SK-N-SH (cell line): ENCODE data around the gene DRAP1. TPM values are rescaled to one million over a fixed set of nuclear protein-coding genes. Genes with fewer than 3 reads are reported as not detected.

ENCODE experiments used
- CTCF ChIA-PET: fragments of 300-600, 350-600 bp; formaldehyde crosslinking; extraction: SDS; loops from one replicate; lab custom pipeline; 2021; lab: Yijun Ruan, JAX
- POLR2A ChIA-PET: fragments of 350-600 bp; sonication (Branson Sonifier 250); formaldehyde crosslinking; extraction: SDS; loops from one replicate; lab custom pipeline; 2020; ENCODE audit warnings: antibody characterized with exemption, inconsistent platforms; lab: Yijun Ruan, JAX
- DNase-seq: peaks from one replicate; pipeline ENCODE4 v3.0.0; 2012
- H2AFZ ChIP-seq: fragments of 200-600 bp; sonication (generic); 2 replicates; pipeline ENCODE4 v1.8.1; 2016; ENCODE audit warnings: antibody characterized with exemption, mild to moderate bottlenecking, low read depth
- H3F3A ChIP-seq: fragments of 200-600 bp; sonication (generic); replicated peaks from 2 replicates; pipeline ENCODE3; 2016; ENCODE audit warnings: antibody characterized with exemption, mild to moderate bottlenecking; ENCODE audit not compliant: insufficient read depth
- H3K27ac ChIP-seq, 2 experiments: fragments of 200-500 bp in 1 of 2; fragments of 200-600 bp in 1 of 2; sonication (Bioruptor generic) in 1 of 2; sonication (generic), shearing (Covaris generic) in 1 of 2; 2 replicates each; pipeline versions ENCODE4 v1.5.1 to v1.6.1; 2014 to 2016; ENCODE audit warnings: low read depth in 2 of 2, inconsistent platforms in 1 of 2, low read length in 1 of 2, mild to moderate bottlenecking in 1 of 2, mixed read lengths in 1 of 2
- H3K27me3 ChIP-seq: fragments of 200-600 bp; sonication (generic), shearing (Covaris generic); 2 replicates; pipeline ENCODE4 v1.6.1; 2016; ENCODE audit warnings: mixed run types; ENCODE audit not compliant: insufficient read depth
- H3K36me3 ChIP-seq, 2 experiments: fragments of 200-500 bp in 1 of 2; fragments of 200-600 bp in 1 of 2; sonication (Bioruptor generic) in 1 of 2; sonication (generic) in 1 of 2; replicated peaks in 1 of 2; 2 replicates each; pipeline versions ENCODE3 to v1.5.1; 2014 to 2016; ENCODE audit warnings: low read length in 1 of 2, mild to moderate bottlenecking in 1 of 2; ENCODE audit not compliant: insufficient read depth in 2 of 2, control insufficient read depth in 1 of 2
- H3K4me1 ChIP-seq, 2 experiments: fragments of 200-500 bp in 1 of 2; fragments of 200-600 bp in 1 of 2; sonication (Bioruptor generic) in 1 of 2; sonication (generic), shearing (Covaris generic) in 1 of 2; 2 replicates each; pipeline versions ENCODE4 v1.5.1 to v1.6.1; 2014 to 2016; ENCODE audit warnings: low read depth in 1 of 2, low read length in 1 of 2, mixed run types in 1 of 2; ENCODE audit not compliant: insufficient read depth in 2 of 2, control insufficient read depth in 1 of 2
- H3K4me2 ChIP-seq: fragments of 200-600 bp; sonication (generic), shearing (Covaris generic); 2 replicates; pipeline ENCODE4 v1.6.1; 2017; ENCODE audit warnings: mixed run types
- H3K4me3 ChIP-seq, 2 experiments: fragments of 200-500 bp in 1 of 2; fragments of 200-600 bp in 1 of 2; sonication (Bioruptor generic) in 1 of 2; sonication (generic), shearing (Covaris generic) in 1 of 2; 2 replicates each; pipeline versions ENCODE4 v1.5.1 to v1.8.1; 2014 to 2016; ENCODE audit warnings: low read depth in 2 of 2, inconsistent platforms in 1 of 2, low read length in 1 of 2, mild to moderate bottlenecking in 1 of 2, mixed read lengths in 1 of 2, moderate library complexity in 1 of 2
- H3K79me2 ChIP-seq: fragments of 200-600 bp; sonication (generic); 2 replicates; pipeline ENCODE4 v1.8.1; 2017; ENCODE audit warnings: mild to moderate bottlenecking; ENCODE audit not compliant: insufficient read depth
- H3K9ac ChIP-seq: fragments of 200-600 bp; sonication (generic); 2 replicates; pipeline ENCODE4 v1.6.1; 2017; ENCODE audit warnings: mixed run types
- H3K9me2 ChIP-seq: fragments of 200-600 bp; sonication (generic); 2 replicates; pipeline ENCODE4 v1.6.1; 2017; ENCODE audit warnings: mixed run types
- H3K9me3 ChIP-seq: fragments of 200-600 bp; sonication (generic); 2 replicates; pipeline ENCODE4 v1.6.1; 2017; ENCODE audit warnings: mixed run types, mild to moderate bottlenecking, moderate library complexity
- H4K20me1 ChIP-seq: fragments of 200-600 bp; sonication (generic); 2 replicates; pipeline ENCODE4 v1.6.1; 2017; ENCODE audit warnings: mild to moderate bottlenecking, mixed run types; ENCODE audit not compliant: insufficient read depth
- FOXM1 ChIP-seq: IDR thresholded peaks from 2 replicates; pipeline ENCODE4 v1.4.0; 2012; ENCODE audit warnings: low read depth, mild to moderate bottlenecking
- IRF3 ChIP-seq: fragments of 150-350 bp; IDR thresholded peaks from 2 replicates; pipeline ENCODE4 v1.6.1; 2016; ENCODE audit warnings: mild to moderate bottlenecking, low read depth, low read length
- JUND ChIP-seq: IDR thresholded peaks from 2 replicates; pipeline ENCODE4 v1.4.0; 2012
- MXI1 ChIP-seq: IDR thresholded peaks from 2 replicates; pipeline ENCODE4 v1.6.1; 2012; ENCODE audit warnings: mild to moderate bottlenecking, low read depth, low read length, improper control_type of control experiment
- NRF1 ChIP-seq: IDR thresholded peaks from 2 replicates; pipeline ENCODE4 v1.6.1; 2012; ENCODE audit warnings: low read depth, mild to moderate bottlenecking, low read length
- RFX5 ChIP-seq: IDR thresholded peaks from 2 replicates; pipeline ENCODE4 v1.6.1; 2012; ENCODE audit warnings: mild to moderate bottlenecking, improper control_type of control experiment, low read length
- TAF1 ChIP-seq: IDR thresholded peaks from 2 replicates; pipeline ENCODE4 v1.6.1; 2012; ENCODE audit warnings: low read depth, mild to moderate bottlenecking, low read length, moderate library complexity, borderline replicate concordance
- WGBS: methylation state at CpG from one replicate; pipeline ENCODE4 v1.1.6; 2017; ENCODE audit warnings: low lambda C conversion rate; 5-methylcytosine and 5-hydroxymethylcytosine counted together
- polyA plus RNA-seq, 3 experiments: library from polyadenylated mRNA; depleted of rRNA; stranded (reverse); fragments of >200 nt; gene quantifications; 2 replicates each; pipeline ENCODE4 v1.2.3, GENCODE V29; 2012

DRAP1 gene
- polyA plus RNA-seq, 1 of the 3 experiments (the other 2 are of a cell fraction), result 464 TPM

DNA sequence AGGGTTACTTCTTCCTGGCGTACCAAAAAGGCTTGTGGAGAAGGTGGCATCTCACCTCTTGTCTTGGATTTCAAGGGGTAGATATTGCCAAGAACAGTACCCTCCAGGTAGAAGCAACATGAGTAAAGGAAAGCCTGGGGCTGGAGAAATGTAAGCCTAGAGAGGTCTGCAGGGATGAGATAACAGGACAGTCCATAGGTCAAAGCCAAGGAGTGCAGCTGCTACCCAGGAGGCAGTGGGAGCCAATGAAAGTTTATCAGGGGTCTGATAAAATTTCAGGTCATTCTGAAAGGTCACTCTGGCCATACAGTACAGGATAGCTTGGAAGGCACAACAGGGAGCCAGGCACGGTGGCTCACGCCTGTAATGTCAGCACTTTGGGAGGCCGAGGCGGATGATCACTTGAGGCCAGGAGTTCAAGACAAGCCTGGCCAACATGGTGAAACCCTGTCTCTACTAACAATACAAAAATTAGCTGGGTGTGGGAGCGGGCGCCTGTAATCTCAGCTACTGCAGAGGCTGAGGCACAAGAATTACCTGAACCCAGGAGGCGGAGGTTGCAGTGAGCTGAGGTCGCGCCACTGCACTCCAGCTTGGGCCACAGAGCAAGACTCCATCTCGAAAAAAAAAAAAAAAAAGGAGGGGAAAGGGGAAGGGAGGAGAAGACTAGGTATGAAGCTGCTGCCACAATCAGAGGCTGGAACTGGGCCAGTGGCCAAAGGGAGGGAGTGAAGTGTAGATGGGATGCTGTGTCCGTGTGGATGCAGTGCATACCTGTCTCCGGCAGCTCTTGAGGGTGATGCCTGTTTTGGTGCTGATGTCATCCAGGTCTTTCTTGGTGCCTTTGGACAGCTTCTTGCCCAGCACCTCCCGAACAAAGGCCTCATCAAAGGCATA is 32.2 kb upstream of the DRAP1 start:
- DNase-seq, result no peak
- Histone ChIP-seq H3K79me2 (peaks cover 48% of the 10 kb centered on the region), H3K9ac (peak overlapping the region; percentile 73), H3K9me2 (no peaks in the 10 kb centered on the region), H2AFZ (no peak overlapping the region), H3F3A (peaks cover 50% of the 10 kb centered on the region), H3K27me3 (no peaks in the 10 kb centered on the region), H3K4me3 (peak overlapping the region; percentile 56 to 82), H3K4me2 (peak overlapping the region; percentile 98), H4K20me1 (peaks cover 13% of the 10 kb centered on the region), H3K36me3 (peaks cover 36 to 45% of the 10 kb centered on the region in 2 experiments), H3K9me3 (no peaks in the 10 kb centered on the region), H3K27ac (peak overlapping the region; percentile 80 to 94), H3K4me1 (peaks cover 29 to 41% of the 10 kb centered on the region in 2 experiments)
- 75% methylated on average over 14 of the region's 14 CpGs for WGBS
- TF ChIP-seq RFX5, result no peak
- POLR2A ChIA-PET, result interaction anchor here (0.6 to 1.5 kb wide), 2 partner anchors 27 to 78 kb away, joined by 3 to 5 read pairs; partner anchors contain the start of gene MUS81
- CTCF ChIA-PET, result interaction anchor here (0.5 to 15.2 kb wide), 18 partner anchors 9 to 425 kb away, joined by 3 to 374 read pairs (median 8); partner anchors contain the start of genes CFL1, CTSW, EFEMP2 and FOSL1

DNA sequence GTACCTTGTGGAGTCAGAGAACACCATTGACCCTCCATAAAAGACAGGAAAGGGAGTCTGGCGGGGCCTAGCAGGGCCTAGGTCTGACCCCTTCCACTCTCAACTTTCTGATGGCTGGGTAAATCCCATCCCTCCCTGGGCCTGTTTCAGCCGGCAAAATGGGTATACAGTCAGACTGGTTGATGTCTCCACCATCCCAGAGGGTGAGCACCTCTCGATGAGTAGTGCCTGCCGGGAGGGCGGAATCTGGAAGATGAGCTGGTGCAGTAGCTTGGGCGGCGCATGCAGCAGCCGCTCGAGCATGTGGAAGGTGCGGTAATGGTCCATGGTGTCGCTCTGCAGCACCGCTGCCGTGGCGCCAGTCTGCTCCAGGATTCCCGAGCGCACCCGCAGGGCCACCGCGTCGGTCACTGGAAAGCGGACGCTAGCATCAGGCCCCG is 31.5 kb upstream of the DRAP1 start:
- Histone ChIP-seq H3K27me3 (no peaks in the 10 kb centered on the region), H3K36me3 (peaks cover 39 to 41% of the 10 kb centered on the region in 2 experiments)
- TF ChIP-seq MXI1 (peak; percentile 18; the same call in 1 of the 2 replicates), TAF1 (no peak), JUND (no peak), FOXM1 (no peak), IRF3 (no peak), NRF1 (no peak)
- TF ChIP-seq, all 33 proteins: peak for 1
- ChIA-PET POLR2A (interaction anchor here (0.7 to 3.8 kb wide), 8 partner anchors 9 to 176 kb away, joined by 3 to 46 read pairs (median 4); partner anchors contain the start of genes BANF1, CFL1, EIF1AD and KAT5), CTCF (interaction anchor here (0.7 to 15.2 kb wide), 35 partner anchors 10 to 273 kb away, joined by 3 to 374 read pairs (median 5); partner anchors contain the start of genes C11orf68, CFL1, CTSW and DRAP1)
- H3K79me2 ChIP-seq, result peaks cover 55% of the 10 kb centered on the region
- peaks cover 35 to 48% of the 10 kb centered on the region in 2 experiments for H3K4me1 ChIP-seq
- 0% methylated on average over 13 of the region's 23 CpGs for WGBS
- no peaks in the 10 kb centered on the region for H3K9me3 ChIP-seq
- H4K20me1 ChIP-seq, result peaks cover 19% of the 10 kb centered on the region
- peak overlapping the region; percentile 80 to 94 for H3K27ac ChIP-seq
- H3K4me3 ChIP-seq, result peak overlapping the region; percentile 56 to 82
- H3K9ac ChIP-seq, result peak overlapping the region; percentile 73
- H3F3A ChIP-seq, result peaks cover 56% of the 10 kb centered on the region
- DNase-seq, result no peak
- H3K9me2 ChIP-seq, result no peaks in the 10 kb centered on the region
- H2AFZ ChIP-seq, result peak overlapping the region; percentile 82; the same call in 1 of the 2 replicates
- peak overlapping the region; percentile 98 for H3K4me2 ChIP-seq
